VCaP (cell line): ENCODE results near the gene GNG14.

Source experiments
- H3K27ac ChIP-seq: fragments of 450-650 bp; 2 replicates; pipeline ENCODE4 v1.5.1; 2017
- TF ChIP-seq, protein P1 (sequence below): fragments of 450-650 bp; conservative IDR thresholded peaks from 2 replicates; pipeline ENCODE4 v1.5.1; 2017; ENCODE audit warnings: mild to moderate bottlenecking, moderate library complexity

The GNG14 gene

DNA sequence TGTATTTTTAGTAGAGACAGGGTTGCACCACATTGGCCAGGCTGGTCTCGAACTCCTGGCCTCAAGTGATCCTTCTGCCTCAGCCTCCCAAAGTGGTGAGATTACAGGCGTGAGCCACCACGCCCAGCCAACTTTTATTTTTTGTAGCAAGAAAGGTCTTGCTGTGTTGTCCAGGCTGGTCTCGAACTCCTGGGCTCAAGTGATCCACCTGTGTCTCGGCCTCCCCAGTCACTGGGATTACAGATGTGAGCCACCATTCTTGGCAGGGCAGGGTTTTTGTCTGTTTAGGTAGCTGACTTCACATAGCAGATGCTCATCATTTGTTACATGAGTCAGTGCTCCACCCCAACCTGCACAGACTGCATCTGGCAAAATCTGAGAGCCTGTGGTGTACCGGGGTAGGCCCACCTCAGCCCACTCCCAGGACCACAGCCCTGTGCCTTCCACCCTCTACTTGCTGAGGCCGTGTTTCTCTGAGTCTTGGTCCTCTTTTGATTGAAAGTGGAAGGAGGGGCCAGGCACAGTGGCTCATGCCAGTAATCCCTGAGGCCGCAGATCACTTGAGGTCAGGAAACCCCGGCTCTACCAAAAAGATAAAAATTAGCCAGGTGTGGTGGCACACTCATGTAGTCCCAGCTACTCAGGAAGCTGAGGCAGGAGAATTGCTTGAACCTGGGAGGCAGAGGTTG, 40.1 kb downstream of the GNG14 start:
- TF ChIP-seq, protein P1, sequence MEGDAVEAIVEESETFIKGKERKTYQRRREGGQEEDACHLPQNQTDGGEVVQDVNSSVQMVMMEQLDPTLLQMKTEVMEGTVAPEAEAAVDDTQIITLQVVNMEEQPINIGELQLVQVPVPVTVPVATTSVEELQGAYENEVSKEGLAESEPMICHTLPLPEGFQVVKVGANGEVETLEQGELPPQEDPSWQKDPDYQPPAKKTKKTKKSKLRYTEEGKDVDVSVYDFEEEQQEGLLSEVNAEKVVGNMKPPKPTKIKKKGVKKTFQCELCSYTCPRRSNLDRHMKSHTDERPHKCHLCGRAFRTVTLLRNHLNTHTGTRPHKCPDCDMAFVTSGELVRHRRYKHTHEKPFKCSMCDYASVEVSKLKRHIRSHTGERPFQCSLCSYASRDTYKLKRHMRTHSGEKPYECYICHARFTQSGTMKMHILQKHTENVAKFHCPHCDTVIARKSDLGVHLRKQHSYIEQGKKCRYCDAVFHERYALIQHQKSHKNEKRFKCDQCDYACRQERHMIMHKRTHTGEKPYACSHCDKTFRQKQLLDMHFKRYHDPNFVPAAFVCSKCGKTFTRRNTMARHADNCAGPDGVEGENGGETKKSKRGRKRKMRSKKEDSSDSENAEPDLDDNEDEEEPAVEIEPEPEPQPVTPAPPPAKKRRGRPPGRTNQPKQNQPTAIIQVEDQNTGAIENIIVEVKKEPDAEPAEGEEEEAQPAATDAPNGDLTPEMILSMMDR = no peak
- H3K27ac ChIP-seq = no peak overlapping the region

- H3K27ac ChIP-seq = no peak overlapping the region
These were observed 42.3 kb downstream of the GNG14 start for GRCh38 chr19:12730064-12730463.

GRCh38 chr19:12731337-12731736, 43.5 kb downstream of the GNG14 start:
- TF ChIP-seq, protein P1 = no peak
- no peak overlapping the region for H3K27ac ChIP-seq

More at GRCh38 chr19:12730064-12730463, 42.3 kb downstream of the GNG14 start:
- TF ChIP-seq, protein P1 = no peak

DNA sequence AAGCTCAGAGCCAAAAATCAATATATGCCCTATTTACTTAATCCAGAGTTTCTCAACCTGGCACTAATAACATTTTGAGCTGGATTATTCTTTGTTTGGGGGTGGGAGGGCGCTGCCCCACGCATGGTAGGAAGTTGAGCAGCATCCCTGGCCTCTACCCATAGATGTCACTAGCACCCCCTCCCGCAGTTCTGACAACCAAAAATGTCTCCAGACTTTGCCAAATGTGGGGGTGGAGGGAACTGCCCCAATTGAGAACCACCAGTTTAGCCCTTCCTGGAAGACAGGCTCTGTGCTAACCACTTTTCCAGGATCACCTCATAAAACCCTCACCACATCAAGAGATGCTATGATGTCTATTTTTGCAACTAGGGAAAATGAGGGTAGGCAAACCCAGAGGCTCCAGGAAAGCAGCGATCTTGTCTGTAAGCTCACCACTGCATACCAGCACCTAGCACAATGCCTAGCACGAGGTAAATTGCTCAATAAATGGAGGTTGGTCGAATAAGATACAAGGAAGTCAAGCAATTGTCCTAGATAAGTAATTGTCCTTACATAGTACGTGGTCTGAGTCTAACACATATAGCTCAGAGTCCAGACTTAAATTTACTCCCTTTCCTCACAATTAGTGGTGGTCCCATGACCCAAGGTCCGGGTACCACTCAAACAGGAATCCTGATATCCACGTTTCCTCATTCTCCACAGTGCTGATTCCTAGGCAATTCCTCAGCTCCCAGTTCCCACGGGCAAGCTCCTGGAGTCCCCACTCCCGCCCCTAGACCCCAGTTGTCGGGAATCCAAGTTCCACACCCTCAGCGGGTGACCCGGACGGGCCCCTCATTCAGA, 45.8 kb downstream of the GNG14 start:
- peak overlapping the region; percentile 93 for H3K27ac ChIP-seq
- TF ChIP-seq, protein P1 = peak; percentile 57

DNA sequence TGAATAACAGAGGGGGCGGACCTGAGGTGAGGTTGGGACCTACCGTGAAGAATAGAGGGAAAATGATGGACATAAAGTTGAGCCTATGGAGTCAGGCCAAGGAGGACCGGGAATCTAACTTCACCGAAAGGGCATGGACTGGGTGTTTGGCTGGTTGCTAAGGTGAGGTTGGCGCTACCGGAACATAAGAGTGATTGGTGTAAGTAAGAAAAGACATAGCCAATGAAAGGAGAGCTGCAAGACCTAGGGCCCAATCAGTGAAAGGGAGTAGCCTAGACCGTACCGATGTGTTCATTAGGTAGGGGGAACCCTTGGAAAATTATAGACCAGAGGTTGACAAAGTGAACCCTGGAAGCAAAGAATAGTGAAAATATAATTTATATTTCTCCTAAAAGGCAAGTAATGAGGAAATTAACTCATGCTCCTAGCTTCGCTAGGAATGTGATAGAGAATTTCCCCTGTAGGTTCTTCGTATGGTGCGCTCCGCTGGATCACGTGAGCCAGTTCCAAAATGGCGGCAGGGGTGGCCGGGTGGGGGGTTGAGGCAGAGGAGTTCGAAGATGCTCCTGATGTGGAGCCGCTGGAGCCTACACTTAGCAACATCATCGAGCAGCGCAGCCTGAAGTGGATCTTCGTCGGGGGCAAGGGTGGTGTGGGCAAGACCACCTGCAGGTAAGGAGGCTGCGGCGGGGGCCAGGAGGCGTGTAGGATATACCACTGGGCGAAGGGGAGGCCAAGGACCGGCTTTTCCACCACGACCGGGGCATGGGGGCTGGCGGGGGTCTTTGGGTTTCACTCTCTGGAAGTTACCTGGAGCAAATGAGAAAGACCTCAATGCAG, 49.4 kb downstream of the GNG14 start, which contains the start of gene GET3:
Gene GET3 (plus strand): TSS at position 503 of the 840 bp plus-strand sequence. CDS start 9 bp downstream, at position 512.
- TF ChIP-seq, protein P1 = no peak
- peak within 1 kb of the TSS; percentile 94 for H3K27ac ChIP-seq

- peak overlapping the region; percentile 94; the same call in 1 of the 2 replicates for H3K27ac ChIP-seq
- TF ChIP-seq, protein P1 = no peak
These were observed 50.1 kb downstream of the GNG14 start for GRCh38 chr19:12737835-12738351.
